A549 treated with CORT108297 at 1 μM for 4 hours (cell line): ENCODE measurements around the gene SPRY2. TPM values are rescaled to one million over a fixed set of nuclear protein-coding genes. Genes with fewer than 3 reads are reported as not detected.

ENCODE experiments used
- total RNA-seq: library from RNA; stranded (reverse); fragments of 200-300 nt; extraction: Qiagen RNA extraction; gene quantifications from 5 replicates; pipeline ENCODE4 v1.2.3, GENCODE V29; 2022

The SPRY2 gene
- 10.3 to 13.0 TPM (median 12.3 TPM) in 5 replicates for total RNA-seq

GRCh38 chr13:80341101-80341755 lies at the start of gene SPRY2:
Gene SPRY2, minus strand, starts transcription at chr13:80341126. Its CDS starts 3,421 bp downstream, at chr13:80337705.

